Endodermal cell (in vitro differentiated cells): ENCODE results near the gene GPR75. TPM values are rescaled to one million over a fixed set of nuclear protein-coding genes. Genes with fewer than 3 reads are reported as not detected.
"Not testable (repeated sequence)": the region's sequence is repeated elsewhere in the genome, so short reads cannot be mapped to it uniquely, and the experiment has no call there.

Source experiments
- DNase-seq: peaks from one replicate; pipeline ENCODE4 v3.0.0-alpha.2; 2017
- H3K27ac ChIP-seq: 2 replicates; pipeline ENCODE4 v1.5.1; 2013; ENCODE audit warnings: mild to moderate bottlenecking, low read depth, low read length, moderate library complexity
- H3K27me3 ChIP-seq: 2 replicates; pipeline ENCODE4 v1.6.1; 2013; ENCODE audit warnings: mild to moderate bottlenecking, low read length, moderate library complexity; ENCODE audit not compliant: insufficient read depth, control insufficient read depth, poor library complexity, severe bottlenecking
- H3K36me3 ChIP-seq: 2 replicates; pipeline ENCODE4 v1.7.0; 2013; ENCODE audit warnings: mild to moderate bottlenecking, low read length, moderate library complexity; ENCODE audit not compliant: control insufficient read depth, insufficient read depth
- H3K4me1 ChIP-seq: one replicate; pipeline ENCODE4 v1.7.0; 2013; ENCODE audit warnings: low read length; ENCODE audit not compliant: control insufficient read depth, insufficient read depth
- H3K4me3 ChIP-seq: 2 replicates; pipeline ENCODE4 v1.5.1; 2013; ENCODE audit warnings: mild to moderate bottlenecking, low read length, moderate library complexity
- H3K9ac ChIP-seq: 2 replicates; pipeline ENCODE4 v1.6.1; 2013; ENCODE audit warnings: mild to moderate bottlenecking, low read length, moderate library complexity; ENCODE audit not compliant: poor library complexity, severe bottlenecking; ENCODE audit errors: extremely low read depth
- H3K9me3 ChIP-seq: 2 replicates; pipeline ENCODE4 v1.6.1; 2013; ENCODE audit warnings: mild to moderate bottlenecking, low read length, moderate library complexity; ENCODE audit not compliant: control insufficient read depth
- H3K27ac Mint-ChIP-seq: 2 replicates; pipeline ENCODE4 v1.8.0; 2020; ENCODE audit warnings: mixed read lengths
- H3K27me3 Mint-ChIP-seq: 2 replicates; pipeline ENCODE4 v1.8.0; 2021; ENCODE audit warnings: mild to moderate bottlenecking, mixed read lengths; ENCODE audit not compliant: insufficient read depth
- H3K36me3 Mint-ChIP-seq: 2 replicates; pipeline ENCODE4 v1.8.0; 2020; ENCODE audit warnings: low read depth, mixed read lengths
- H3K4me1 Mint-ChIP-seq: 2 replicates; pipeline ENCODE4 v1.8.0; 2020; ENCODE audit warnings: mixed read lengths
- H3K4me3 Mint-ChIP-seq: 2 replicates; pipeline ENCODE4 v1.8.0; 2020; ENCODE audit warnings: mild to moderate bottlenecking, moderate library complexity, mixed read lengths
- H3K9me3 Mint-ChIP-seq: 2 replicates; pipeline ENCODE4 v1.8.0; 2020; ENCODE audit warnings: mild to moderate bottlenecking, mixed read lengths
- CTCF ChIP-seq: fragments of 200-600 bp; sonication (generic); conservative IDR thresholded peaks from 2 replicates; pipeline ENCODE4 v1.5.0; 2021; ENCODE audit warnings: antibody characterized with exemption, mild to moderate bottlenecking
- WGBS, 2 experiments: methylation state at CpG; one replicate each; pipeline versions ENCODE4 v1.1.5 to v1.1.7; 2013; ENCODE audit warnings: missing lambda C conversion rate in 2 of 2, mixed read lengths in 1 of 2; ENCODE audit not compliant: insufficient coverage in 1 of 2, insufficient read length in 1 of 2; 5-methylcytosine and 5-hydroxymethylcytosine counted together
- total RNA-seq, 2 donors: library from RNA; stranded (reverse); fragmentation: NEBNext Ultra II Directional in 1 of 2; extraction: Animal tissue kit (Norgen Biotek cat#: 25700) in 1 of 2; gene quantifications; 2 replicates in 1 of 2; 3 replicates in 1 of 2; pipeline ENCODE4 v1.2.1, GENCODE V29; 2021

GPR75 gene
- total RNA-seq, 2 donors from 2014 or later = 3.6 to 6.7 TPM

GRCh38 chr2:53826587-53827397, 33.0 kb downstream of the GPR75 start:
- peak overlapping the region; percentile 17 for H3K27ac Mint-ChIP-seq
- peaks cover 5% of the 10 kb centered on the region for H3K4me1 ChIP-seq
- no peaks in the 10 kb centered on the region for H3K9me3 Mint-ChIP-seq
- TF ChIP-seq CTCF = no peak
- no peak overlapping the region for H3K4me3 ChIP-seq
- H3K36me3 ChIP-seq = no peaks in the 10 kb centered on the region
- DNase-seq = no peak
- H3K4me3 Mint-ChIP-seq = no peak overlapping the region
- peaks cover 14% of the 10 kb centered on the region for H3K4me1 Mint-ChIP-seq
- no peaks in the 10 kb centered on the region for H3K27me3 Mint-ChIP-seq
- H3K9me3 ChIP-seq = no peaks in the 10 kb centered on the region
- WGBS, 2 experiments = 82 to 83% methylated on average over 1 to 3 of the region's 3 CpGs
- peaks cover 2% of the 10 kb centered on the region for H3K36me3 Mint-ChIP-seq
- H3K27ac ChIP-seq = no peak overlapping the region
- H3K9ac ChIP-seq = no peak overlapping the region
- no peaks in the 10 kb centered on the region for H3K27me3 ChIP-seq

GRCh38 chr2:53826030-53826410, 33.7 kb downstream of the GPR75 start:
- Mint-ChIP-seq H3K4me1 (peaks cover 14% of the 10 kb centered on the region), H3K27ac (no peak overlapping the region), H3K4me3 (no peak overlapping the region), H3K27me3 (no peaks in the 10 kb centered on the region), H3K9me3 (no peaks in the 10 kb centered on the region), H3K36me3 (peaks cover under 1% of the 10 kb centered on the region)
- H3K9ac ChIP-seq = no peak overlapping the region
- no peak for TF ChIP-seq CTCF
- no peaks in the 10 kb centered on the region for H3K9me3 ChIP-seq
- no peaks in the 10 kb centered on the region for H3K27me3 ChIP-seq
- 78 to 100% methylated on average over 1 of the region's 1 CpG for WGBS, 2 experiments
- H3K4me1 ChIP-seq = peaks cover 5% of the 10 kb centered on the region
- no peaks in the 10 kb centered on the region for H3K36me3 ChIP-seq
- no peak overlapping the region for H3K27ac ChIP-seq
- no peak overlapping the region for H3K4me3 ChIP-seq
- DNase-seq = no peak

GRCh38 chr2:53823639-53824038, 36.1 kb downstream of the GPR75 start:
- H3K4me1 ChIP-seq, H3K27me3 Mint-ChIP-seq, H3K9me3 ChIP-seq, H3K4me3 Mint-ChIP-seq, H3K4me3 ChIP-seq, H3K9ac ChIP-seq, H3K36me3 ChIP-seq, H3K27ac Mint-ChIP-seq, H3K36me3 Mint-ChIP-seq, H3K27me3 ChIP-seq, H3K9me3 Mint-ChIP-seq, H3K27ac ChIP-seq: not testable (repeated sequence)
- TF ChIP-seq CTCF = peak; percentile 56
- H3K4me1 Mint-ChIP-seq = peaks cover 14% of the 10 kb centered on the region
- DNase-seq = peak; percentile 63
- 73 to 94% methylated on average over 3 to 9 of the region's 9 CpGs for WGBS, 2 experiments
